SKM-1 treated with dmso at 0.1 percent for 144 hours (cell line): ENCODE measurements around the gene CHCHD5.
"Not testable (repeated sequence)": the region's sequence is repeated elsewhere in the genome, so short reads cannot be mapped to it uniquely, and the experiment has no call there.

Source experiments
- DNase-seq: peaks from one replicate; lab custom pipeline; 2025; ENCODE audit not compliant: unreplicated experiment; lab: John Stamatoyannopoulos, UW

CHCHD5 gene

DNA sequence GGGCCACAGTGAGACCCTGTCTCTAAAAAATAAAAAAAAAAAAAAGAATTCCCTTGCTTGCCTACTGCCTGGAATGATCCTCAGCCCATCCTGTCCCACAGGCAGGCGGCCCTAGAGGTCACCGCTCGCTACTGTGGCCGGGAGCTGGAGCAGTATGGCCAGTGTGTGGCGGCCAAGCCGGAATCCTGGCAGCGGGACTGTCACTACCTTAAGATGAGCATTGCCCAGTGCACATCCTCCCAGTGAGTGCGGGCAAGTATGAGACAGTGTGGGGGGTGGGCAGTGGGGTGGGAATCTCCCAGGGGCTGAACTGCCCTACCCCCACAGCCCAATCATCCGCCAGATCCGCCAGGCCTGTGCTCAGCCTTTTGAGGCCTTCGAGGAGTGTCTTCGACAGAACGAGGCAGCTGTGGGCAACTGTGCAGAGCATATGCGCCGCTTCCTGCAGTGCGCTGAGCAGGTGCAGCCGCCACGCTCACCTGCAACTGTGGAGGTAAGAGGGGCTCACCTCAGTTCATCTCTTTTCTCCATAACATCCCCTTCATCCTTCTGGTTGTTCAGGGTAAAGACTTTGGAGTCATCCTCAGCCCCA is 1.6 kb downstream of the CHCHD5 start:
- no peak for DNase-seq

DNA sequence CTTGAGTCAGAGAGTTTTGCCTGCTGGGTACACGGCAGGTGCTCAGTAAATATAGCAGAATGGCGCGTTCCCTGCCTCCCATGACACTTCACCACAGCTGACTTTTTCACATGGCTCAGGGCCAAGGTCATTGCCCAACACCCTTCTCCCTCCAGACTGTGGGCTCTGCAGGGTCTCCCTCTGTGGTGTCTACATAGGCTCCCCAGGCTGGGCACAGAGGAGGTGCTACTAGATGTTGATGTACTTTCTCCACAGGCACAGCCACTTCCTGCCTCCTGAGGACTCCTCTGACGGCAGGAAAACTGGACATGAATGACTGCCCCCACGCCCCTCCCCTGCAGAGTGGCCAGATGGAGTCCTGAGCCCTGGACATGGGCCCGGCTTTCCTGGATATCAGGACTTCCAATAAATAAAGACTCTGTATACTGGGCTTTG is 4.2 kb downstream of the CHCHD5 start:
- no peak for DNase-seq

DNA sequence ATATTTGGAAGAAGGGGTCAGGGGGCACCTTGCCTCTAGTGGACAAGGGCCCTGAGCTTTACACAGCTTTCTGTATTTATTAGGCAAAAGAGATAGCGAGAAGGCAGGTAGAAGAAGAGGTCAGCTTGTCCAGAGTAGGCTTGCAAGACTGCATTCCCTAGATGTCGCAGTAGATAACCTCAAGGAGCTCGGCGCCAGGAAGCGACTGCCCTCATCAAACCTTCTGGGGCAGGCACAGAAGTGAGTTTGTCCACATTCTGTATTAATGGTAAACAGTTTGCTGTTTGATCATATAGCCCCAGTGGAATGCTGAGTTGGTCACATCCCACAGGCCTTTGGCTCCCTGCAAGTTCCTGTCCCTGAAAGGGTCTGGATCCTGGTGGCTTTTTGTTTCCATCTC is 7.0 kb downstream of the CHCHD5 start:
- no peak for DNase-seq

DNA sequence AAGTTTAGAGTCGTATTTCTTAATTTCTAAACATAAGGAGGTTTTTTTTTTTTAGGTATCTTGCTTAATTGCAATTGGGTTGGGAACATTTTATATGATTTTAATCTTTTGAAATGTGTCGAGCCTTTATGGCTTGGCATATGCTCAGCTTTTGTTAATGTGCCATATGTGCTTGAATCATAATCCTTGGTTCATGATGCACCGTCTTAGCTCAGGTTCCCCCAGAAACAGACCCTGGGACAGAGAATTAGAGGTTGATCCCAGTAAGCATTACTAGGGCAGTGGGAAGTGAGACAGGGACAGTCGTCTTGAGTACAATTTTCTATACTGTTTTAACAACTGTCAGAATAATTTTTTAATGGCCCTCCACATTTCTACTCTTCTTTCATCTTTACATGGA is 9.3 kb downstream of the CHCHD5 start:
- DNase-seq, result no peak

DNA sequence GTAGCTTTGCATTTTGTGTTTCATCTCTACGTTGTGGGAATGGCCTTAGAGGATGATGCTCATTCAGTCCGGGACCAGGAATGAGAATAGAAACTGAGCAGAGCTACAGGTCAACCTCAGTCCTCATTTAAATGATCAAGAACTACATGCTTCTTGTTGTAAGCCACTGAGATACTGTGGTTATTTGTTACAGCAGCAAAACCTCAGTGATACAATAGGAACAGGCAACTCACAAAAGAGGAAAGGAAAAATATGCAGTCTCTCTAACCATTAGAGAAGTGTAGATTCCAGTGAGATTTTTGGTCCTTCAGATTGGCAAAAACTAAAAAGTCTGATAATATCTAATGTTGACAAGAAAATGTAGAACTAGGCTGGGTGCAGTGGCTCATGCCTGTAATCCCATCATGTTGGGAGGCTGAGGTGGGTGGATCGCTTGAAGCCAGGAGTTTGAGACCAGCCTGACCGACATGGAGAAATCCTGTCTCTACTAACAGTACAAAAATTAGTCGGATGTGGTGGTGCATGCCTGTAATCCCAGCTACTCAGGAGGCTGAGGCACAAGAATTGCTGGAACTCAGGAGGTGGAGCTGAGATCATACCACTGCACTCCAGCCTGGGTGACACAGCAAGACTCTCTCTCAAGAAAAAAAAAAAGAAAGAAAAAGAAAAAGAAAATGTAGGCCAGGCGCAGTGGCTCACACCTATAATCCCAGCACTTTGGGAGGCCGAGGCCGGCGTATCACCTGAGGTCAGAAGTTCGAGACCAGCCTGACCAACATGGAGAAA is 13.3 kb downstream of the CHCHD5 start:
- no peak for DNase-seq

DNA sequence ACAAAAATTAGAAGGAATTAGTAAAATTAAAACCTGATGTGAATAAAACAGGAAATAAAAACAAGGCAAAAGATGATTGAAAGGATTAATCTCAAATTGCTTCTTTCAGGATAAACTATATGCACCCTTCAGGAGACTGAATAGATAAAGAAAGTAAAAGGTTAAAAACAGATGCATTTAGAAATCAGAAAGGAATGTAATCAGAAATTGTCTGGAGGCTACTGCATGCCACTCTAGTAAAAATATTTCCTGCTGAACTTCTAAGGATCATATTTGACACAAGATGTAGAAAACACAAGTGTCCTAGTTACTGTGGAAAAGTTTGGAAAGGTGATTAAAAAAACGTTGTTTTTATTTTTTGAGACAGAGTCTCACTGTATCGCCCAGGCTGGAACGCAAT is 16.2 kb downstream of the CHCHD5 start:
- no peak for DNase-seq

DNA sequence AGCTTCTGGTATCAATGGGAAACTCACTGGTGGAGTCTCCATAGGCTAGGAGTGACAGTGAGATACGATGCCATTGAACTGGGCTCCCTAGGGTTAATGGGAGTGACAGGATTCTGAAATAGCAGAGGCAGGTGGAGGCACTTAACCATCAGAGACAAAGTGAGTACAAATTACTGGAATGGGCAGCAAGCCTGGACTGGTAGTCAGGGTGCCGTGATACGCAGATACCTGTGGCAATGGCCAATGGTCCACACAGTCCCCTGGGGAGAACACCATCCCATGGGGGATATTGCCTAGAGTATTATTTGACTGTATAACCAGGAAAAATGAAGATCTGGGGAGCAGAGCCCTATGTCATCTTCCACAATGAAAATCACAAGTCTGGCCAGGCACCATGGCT is 17.3 kb downstream of the CHCHD5 start:
- DNase-seq, result no peak

DNA sequence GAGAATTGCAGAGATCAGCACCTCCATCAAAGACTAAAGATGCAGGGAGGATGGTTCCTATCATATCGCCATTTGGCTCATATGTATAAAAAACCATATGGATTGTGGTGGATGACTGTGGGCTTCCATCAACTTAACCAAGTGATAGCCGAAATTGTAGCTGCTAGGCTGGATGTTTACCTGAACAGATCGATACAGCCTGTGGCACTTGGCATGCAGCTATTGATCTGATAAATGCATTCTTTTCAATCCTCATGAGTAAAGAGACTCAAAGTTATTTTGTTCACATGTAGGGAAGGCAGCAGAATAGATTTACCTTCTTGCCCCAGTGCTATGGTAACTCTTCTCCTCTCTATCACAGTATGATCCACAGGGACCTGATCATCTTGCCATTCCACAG is 18.5 kb downstream of the CHCHD5 start:
- no peak for DNase-seq

DNA sequence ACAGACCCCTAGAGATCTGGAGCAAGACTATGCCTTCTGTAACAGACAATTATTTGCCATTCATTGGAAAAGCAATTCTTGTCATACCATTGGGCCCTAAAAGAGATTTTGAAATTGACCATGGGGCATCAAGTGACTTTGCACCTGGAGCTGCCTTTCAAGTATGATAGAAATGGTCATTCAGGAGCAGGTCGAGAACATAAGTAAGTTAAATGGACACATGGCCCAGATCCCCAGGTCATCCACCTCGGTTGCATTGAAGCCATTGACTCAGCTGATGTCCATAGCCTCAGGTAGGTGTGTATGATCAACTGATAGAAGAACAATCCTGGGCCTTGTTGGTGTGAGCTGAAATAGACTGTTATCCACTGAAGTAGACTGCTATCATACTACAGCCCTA is 19.3 kb downstream of the CHCHD5 start:
- no peak for DNase-seq

DNA sequence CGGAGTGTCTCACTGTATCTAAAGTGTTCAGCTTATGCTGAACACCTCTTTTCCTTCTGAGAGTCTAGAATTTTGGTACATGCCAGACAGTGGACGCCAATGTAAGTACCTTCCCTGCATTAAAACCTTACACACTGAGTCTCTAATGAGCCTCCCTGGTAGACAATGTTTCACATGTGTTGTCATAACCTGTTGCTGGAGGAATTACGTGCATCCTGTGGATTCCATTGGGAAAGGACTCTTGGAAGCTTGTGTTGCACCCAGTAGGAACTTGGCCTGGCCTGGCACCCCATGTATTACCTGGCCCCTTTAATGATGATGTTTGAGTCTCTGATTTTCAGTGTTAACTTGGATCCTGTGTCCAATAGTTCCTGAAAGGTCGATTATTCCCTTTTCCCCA is 20.5 kb downstream of the CHCHD5 start:
- DNase-seq, result no peak

DNA sequence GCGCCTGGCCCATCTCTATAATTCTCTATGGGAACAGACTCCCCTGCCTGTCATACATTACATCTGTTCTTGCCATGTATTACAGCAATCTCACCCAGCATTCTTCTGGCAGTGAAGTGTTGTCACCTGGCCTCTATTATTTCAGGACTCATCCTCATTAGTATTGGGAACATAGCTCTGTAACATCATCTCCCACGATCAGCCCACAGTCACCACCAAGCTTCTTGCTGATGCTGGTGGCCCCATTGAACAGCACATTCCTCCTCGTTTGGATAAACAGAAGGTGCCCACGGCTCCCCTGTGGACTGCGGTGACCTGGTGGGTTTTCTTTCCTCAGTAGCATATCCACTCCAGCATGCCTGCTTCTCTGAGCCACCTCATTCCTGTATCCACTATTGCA is 21.5 kb downstream of the CHCHD5 start:
- no peak for DNase-seq

DNA sequence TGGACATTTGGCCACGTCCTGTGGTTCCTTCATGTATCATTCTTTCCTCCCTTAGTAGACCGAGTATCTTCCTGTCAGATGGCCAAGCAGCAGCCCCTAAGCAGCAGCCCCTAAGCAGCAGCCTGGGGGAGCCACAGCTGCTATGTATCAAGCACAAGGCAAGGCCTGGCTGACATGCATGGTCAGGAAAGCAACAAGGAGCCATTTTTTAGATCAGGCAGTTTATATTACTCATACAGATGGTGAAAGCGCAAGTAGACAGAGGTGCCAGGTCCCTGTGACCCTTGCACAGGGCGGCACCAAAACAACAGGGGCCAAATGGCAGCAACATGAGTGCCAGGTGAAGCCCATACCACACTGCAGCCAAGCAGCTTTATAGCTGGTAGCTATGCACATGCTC is 22.1 kb downstream of the CHCHD5 start:
- no peak for DNase-seq

DNA sequence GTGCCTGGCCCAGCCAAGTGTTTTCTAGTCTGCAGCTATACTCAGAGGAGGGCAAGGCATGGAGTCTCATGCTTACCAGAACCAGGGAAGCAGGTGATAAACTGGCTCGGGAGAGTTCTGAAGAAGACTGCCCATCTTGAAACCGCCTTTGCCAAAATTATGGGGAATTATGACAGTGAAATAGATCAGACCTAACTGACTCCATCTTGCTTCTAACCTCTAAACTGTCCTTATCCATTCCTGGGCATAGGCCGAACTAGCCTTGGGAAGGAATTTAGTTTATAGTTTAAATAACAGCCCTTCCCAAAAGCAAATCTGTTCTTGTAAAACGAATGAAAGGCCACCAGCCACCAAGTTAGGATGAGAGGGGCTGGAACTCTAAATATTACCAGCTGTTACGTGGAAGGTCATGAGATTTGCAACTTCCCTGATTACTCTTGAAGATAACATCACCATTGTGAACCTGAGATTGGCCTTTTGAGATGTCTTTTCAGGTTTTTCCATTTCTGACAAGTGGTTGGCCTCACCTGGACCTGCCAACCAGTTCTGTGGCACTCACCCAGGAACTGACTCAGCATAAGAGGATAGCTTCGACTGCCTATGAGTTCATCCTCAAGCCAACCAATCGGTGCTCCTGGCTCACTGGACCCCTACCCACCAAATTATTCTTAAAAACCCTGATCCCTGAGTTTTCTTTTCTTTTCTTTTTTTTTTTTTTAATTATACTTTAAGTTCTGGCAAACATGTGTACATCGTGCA is 23.4 kb downstream of the CHCHD5 start:
- no peak for DNase-seq

DNA sequence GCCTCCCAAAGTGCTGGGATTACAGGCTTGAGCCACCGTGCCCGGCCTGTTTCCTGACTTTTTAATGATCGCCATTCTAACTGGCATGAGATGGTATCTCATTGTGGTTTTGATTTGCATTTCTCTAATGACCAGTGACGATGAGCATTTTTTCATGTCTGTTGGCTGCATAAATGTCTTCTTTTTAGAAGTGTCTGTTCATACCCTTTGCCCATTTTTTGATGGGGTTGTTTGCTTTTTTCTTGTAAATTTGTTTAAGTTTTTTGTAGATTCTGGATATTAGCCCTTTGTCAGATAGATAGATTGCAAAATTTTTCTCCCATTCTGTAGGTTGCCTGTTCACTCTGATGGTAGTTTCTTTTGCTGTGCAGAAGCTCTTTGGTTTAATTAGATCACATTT is 24.9 kb downstream of the CHCHD5 start:
- not testable (repeated sequence) for DNase-seq

DNA sequence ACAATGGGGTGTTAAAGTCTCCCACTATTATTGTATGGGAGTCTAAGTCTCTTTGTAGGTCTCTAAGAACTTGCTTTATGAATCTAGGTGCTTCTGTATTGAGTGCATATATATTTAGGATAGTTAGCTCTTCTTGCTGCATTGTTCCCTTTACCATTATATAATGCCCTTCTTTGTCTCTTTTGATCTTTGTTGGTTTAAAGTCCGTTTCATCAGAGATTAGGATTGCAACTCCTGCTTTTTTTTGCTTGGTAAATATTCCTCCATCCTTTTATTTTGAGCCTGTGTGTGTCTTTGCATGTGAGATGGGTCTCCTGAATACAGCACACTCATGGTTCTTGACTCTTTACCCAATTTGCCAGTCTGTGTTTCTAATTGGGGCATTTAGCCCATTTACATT is 27.9 kb downstream of the CHCHD5 start:
- DNase-seq, result not testable (repeated sequence)

DNA sequence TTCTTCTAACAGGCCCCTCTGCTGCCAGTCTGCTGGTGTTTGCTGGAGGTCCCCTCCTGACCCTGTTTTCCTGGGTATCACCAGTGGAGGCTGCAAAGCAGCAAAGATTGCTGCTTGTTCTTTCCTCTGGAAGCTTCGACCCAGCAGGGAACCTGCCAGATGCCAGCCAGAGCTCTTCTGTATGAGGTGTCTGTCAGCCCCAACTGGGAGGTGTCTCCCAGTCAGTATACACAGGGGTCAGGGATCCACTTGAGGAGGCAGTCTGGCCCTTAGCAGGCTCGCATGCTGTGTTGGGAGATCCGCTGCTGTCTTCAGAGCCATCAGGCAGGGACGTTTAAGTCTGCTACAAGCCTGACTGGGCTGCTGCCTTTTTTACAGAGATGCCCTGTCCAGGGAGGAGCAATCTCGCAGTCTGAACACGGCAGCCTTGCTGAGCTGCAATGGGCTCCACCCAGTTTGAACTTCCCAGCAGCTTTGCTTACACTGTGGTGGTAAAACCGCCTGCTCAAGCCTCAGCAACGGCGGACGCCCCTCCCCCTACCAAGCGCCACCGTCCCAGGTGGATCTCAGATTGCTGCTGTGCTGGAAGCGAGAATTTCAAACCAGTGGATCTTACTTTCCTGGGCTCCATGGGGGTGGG is 29.9 kb downstream of the CHCHD5 start:
- no peak for DNase-seq

DNA sequence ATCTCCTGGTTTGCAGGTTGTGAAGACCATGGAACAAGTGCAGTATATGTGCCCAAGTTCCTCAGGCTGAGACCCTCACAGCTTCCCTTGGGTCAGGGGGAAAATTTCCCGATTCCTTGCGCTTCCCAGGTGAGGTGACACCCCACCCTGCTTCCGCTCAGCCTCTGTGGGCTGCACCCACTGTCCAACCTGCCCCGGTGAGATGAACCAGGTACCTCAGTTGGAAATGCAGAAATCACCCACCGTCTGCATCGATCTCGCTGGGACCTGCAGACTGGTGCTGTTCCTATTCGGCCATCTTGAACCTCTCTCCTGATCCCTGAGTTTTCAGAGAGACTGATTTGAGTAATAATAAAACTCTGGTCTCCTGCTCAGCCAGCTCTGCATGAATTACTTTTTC is 30.6 kb downstream of the CHCHD5 start:
- no peak for DNase-seq

DNA sequence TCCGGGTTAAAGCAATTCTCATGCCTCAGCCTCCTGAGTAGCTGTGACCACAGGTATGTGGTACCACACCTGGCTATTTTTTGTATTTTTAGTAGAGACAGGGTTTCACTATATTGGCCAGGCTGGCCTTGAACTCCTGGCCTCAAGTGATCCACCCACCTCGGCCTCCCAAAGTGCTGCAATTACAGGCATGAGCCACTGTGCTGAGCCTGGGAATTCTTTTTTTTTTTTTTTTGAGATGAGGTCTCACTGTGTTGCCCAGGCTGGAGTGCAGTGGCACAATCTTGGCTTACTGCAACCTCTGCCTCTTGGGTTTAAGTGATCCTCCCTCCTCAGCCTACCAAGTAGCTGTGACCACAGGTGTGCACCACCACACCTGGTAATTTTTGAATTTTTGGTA is 31.4 kb downstream of the CHCHD5 start:
- not testable (repeated sequence) for DNase-seq

DNA sequence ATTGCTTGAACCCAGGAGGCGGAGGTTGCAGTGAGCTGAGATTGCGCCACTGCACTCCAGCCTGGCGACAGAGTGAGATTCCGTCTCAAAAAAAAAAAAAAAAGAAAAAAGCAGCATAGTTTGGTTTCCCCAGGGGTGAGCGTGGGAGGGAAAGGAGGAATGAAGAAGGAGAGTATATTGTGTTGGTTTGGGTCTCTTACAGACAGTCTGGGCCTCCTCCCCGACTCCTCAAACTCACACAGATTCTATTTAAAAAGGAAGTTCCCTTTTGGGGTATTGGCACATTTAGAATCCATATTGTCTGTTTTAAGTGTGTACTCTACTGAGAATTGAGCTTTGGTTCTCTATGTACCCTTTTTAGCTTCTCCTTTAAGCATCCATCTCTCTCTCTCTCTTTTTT is 34.0 kb downstream of the CHCHD5 start:
- peak; percentile 53 for DNase-seq

DNA sequence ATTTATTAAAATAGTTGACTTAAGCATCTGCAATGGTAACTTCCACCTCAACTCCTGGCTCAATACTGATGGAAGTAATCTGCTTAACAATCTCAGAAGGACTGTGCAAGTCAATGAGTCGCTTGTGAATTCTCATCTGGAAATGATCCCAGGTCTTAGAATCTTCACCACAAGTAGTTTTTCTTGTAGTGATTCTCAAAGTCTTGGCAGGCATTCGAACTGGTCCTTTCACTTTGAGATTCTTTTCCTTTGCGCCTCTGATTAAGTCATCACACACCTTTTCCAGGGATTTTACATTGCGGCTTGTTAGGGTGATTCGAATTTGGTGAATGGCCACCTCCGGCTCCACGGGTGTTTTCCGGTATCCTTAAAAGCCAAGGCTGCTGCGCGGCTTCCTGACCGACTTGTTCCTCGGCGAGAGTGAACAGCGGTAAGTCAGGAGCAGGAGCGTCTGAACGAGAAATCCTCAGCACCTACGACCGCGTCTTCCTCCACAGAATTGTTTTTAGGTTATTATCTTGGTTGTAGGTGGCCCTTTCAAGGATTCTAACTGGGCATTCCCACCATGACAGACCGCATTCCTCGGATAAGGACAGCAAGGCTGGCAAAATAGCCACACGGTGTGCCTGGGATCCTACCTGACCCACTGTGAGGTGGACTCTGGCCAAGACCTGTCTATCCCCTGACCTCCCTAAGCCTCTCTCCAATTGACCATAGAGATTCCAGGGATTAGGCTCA is 37.5 kb downstream of the CHCHD5 start:
- no peak for DNase-seq

DNA sequence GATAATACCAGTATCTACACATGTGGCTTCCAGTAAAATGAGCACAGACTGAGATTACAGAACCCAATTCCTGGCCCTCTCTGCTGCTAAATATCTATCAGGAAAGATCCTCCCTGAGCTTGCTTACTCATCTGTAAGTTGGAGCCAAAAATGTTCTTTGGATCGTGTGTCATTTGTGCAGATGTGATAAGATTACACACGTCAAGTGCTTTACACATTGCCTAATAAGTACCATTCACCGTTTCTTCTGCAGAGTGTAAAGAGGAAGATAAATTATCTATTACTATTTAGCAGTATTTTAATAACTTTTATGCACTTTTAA is 38.1 kb downstream of the CHCHD5 start:
- DNase-seq, result no peak
